Colon (tissue), 2 donors: ENCODE measurements around the gene CRYM.
"Not testable (repeated sequence)": the region's sequence is repeated elsewhere in the genome, so short reads cannot be mapped to it uniquely, and the experiment has no call there.

Experiments
- FAIRE-seq: peaks from 2 replicates; lab custom pipeline; 2012; peaks lifted over from hg19 to GRCh38; lab: Jason Lieb, UNC
- donor health status: control.
- donor health status: control.

CRYM gene

DNA sequence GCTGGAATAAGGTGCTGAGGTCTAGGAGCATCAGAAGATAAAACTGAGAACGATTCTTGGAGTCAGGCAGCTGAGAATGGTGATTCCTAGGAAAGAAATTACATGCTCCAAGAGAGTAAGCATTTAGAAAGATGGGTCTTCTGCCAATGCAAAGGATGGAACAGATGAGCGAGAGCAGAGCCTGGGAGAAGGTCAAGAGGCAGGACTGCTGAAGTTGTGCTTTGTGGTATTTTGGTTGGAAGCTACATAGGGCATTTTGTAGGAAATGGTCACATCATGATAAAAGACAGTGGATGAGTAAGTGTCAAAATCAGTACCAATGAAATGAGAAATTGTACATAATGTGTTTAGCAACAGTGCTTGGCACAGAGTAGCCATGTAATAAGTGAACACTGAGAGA is 1.4 kb upstream of the CRYM start:
- no peak for FAIRE-seq

DNA sequence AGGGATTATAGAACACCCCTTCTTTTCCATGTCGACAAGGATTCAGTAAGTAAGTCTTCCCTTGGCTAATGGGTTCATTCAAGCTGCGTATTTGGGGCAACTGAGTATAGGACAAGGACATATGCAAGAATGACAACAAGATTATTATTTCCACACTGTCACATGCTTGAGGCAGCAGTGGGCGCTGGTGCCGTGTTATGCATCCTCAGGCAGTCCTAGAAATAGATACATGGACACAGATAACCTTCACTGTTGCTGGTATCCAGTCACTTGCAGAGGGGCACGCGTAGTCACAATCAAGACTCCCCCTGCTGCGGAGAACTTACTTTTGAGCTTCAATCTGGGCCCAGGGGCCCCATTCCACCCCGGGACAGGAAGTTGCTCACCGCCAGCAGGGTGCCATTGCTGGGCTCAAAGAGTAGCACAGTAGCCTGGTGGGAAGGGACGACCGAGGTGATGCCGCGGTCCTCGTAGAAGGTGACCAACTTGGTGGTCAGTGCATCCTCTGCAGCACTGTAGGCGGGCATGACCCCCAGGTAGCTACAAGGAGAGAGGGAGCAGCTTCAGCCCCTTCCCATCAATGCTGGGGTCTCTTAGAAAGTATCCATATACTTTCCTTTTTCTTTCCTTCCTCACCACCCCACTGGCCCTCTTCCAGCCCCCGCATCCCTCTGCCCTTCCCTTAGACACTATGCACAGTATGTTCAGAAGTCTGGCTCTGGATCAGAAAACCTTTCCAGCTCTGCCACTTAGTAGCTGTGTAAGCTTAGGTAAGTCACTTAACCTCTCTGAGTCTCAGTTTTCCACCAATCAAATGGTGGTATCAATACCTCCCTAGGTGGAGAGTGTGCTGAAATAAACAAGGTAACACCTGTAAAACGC is 804 bp downstream of the CRYM start:
- no peak for FAIRE-seq

DNA sequence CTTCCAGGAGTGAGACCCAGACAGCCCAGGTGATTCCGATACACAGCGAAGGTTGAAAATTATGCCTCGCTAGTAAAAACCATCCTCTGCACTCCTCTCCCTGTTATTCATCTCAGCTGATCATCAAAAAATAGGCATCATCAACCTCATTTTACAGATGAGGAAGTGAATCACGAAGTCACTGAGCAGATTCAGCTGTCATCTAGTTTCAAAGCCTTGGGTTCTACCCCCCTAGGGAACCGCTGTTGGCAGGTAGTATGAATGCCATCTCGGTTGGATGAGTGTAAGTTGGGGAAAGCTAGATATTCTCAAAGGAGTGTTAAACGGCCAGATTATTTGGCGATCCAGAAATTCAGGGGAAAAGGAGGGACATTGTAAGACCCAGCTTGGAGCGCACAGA is 2.0 kb downstream of the CRYM start:
- no peak for FAIRE-seq

DNA sequence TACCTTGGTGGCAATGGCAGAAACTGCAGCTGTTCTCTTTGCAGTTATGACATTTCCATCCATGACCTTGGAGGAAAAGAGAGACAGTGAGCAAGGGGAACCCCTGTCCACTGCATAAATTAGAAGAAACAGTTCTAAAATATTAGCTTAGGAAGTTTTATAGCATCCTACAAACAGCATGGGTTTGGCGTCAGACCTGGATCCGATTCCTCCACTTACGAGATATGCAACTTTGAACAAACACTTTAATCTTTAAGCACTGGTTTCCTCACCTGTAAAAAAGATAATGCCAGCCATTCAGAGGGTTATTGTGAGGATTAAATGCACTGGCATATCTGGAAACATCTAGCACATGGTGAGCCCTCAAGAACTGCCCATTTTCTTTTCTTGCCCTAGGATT is 2.6 kb downstream of the CRYM start:
- no peak for FAIRE-seq

DNA sequence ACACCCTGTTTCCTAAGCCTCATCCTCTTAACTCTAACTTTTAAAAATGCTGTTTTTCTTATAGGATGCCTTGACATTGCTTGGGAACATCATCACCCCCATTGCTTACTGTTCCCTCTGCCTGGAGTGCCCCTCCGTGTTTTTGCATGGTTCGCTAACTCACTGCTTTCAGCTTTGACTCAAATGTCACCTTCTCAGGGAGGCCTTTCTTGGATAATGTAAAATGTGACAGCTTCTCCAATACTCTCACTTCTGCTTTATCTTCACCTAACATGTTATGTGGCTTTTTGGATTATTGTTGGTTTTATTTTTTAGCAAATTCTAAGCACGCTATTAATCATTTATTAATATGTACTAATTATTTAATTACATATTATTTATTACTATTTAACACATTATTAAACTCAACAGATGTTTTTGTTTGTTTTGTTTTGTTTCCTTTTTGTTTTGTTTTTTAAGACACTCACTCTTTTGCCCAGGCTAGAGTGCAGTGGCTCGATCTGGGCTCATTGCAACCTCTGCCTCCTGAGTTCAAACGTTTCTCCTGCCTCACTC is 3.8 kb downstream of the CRYM start:
- FAIRE-seq = no peak

DNA sequence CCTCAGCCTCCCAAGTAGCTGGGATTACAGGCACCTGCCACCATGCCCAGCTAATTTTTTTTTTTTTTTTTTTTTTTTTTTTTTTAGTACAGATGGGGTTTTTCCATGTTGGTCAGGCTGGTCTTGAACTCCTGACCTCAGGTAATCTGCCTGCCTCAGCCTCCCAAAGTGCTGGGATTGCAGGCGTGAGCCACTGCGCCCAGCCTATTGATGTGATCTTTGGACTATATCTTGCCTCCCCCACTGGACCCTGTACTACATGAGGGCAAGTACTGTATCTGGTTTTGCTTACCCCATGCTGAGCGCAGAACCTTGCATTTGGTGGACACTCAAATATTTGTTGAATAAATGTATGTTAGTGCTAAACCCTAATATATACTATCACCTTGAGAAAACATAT is 5.3 kb downstream of the CRYM start:
- FAIRE-seq = not testable (repeated sequence)

DNA sequence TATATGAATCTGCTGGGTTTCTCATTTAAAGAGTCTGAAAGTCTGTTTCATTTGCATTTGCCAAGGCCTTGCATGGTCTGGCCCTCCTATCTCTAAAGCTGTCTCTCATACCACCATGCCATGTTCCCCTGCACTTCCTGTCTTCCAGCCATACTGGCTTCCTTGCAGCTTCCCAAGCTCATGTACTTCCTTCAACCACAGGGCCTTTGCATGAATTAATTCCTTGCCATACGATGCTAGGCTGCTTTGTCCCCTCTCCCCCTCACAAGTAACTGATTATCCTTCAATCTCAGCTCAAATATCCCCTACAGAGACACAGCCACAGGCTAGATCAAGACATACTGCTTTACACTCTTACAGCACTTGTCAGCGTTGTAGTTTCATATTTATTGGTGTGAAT is 5.8 kb downstream of the CRYM start:
- FAIRE-seq = no peak

DNA sequence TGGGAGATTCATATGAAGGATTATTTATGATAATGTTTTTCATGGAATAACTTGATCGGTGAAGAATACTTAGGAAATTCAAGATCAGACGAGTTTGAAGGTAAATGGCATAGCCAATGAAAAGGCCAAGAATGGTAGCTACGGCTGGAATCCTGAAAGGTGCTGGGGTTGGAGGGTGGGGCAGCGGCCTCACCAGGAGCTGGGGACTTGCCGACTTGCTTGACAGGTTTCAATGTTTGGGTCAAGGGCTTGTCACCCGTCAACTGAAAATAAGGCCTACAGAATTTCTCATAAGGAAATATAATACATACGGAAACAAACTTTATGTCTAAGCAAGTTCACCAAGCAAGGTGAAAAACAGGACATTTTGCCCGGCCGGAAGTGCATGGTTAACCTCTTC is 9.9 kb downstream of the CRYM start:
- FAIRE-seq = no peak

DNA sequence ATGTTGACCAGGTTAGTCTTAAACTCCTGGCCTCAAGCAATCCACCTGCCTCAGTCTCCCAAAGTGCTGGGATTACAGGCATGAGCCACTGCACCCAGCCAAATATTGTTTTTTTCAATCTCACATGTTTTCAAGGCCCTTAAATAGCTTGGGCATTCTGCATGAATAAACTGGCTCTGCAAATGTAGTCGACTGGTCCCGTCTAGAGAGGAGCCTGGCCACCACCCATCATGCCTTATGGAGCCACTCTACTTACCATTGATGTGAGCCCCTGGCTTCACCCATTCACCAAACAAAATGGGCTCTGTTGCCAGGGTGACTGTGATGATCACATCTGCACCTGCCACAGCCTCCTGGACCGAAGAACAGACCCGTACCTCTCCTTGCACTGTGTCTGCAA is 10.8 kb downstream of the CRYM start:
- no peak for FAIRE-seq

DNA sequence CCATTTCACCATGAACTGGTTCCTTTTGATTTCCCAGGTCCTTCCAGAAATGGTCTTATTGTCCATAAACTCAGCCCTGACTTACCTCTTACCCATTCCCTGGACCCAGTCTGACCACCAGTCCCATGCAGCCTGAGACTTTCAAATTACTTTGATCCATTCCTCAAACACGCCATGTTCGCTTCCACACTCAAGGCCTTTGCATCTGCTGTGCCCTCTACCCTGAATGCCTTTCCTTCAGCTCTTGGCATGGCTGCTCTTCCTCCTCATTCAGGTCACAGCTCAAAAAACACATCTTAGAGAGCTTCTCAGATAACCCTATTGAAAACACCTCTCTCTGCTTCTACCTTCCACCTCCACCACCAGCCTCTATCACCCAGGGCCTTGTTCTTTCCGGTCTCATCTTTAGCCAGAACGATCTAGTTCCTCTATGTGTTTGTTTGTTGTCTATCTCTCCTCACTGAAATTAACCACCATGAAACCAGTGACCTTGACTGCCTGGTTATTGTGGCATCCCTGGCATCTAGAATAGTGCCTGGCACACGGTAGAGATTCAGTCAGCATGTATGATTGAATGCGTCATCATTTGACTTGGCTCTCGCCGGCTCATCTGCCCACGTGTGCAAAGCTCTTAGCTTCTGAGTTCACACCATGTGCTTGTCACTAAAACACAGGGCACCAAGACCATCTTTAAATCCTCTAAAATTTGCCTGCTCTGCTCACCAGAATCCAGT is 12.8 kb downstream of the CRYM start:
- no peak for FAIRE-seq

DNA sequence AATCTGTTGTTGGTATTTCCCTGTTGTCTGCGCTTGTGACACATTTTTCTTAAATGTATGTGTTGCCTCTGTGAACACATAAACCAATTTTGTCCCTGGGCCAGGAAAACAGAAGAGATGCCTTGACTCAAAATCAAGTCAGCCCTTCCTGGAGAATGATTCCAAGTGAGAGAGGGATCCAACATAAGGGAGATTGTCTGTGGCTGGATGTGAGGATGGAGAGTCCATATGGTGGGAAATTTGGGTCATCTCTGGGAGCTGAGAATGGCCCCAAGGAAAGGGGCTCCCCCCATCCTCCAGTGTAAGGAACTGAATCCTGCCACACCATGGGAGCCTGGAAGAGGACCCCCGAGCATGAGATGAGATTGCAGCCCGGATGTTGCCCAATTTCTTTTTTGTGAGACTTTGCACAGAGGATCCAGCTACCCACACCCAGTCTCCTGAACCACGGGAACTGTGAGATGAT is 13.5 kb downstream of the CRYM start:
- no peak for FAIRE-seq

DNA sequence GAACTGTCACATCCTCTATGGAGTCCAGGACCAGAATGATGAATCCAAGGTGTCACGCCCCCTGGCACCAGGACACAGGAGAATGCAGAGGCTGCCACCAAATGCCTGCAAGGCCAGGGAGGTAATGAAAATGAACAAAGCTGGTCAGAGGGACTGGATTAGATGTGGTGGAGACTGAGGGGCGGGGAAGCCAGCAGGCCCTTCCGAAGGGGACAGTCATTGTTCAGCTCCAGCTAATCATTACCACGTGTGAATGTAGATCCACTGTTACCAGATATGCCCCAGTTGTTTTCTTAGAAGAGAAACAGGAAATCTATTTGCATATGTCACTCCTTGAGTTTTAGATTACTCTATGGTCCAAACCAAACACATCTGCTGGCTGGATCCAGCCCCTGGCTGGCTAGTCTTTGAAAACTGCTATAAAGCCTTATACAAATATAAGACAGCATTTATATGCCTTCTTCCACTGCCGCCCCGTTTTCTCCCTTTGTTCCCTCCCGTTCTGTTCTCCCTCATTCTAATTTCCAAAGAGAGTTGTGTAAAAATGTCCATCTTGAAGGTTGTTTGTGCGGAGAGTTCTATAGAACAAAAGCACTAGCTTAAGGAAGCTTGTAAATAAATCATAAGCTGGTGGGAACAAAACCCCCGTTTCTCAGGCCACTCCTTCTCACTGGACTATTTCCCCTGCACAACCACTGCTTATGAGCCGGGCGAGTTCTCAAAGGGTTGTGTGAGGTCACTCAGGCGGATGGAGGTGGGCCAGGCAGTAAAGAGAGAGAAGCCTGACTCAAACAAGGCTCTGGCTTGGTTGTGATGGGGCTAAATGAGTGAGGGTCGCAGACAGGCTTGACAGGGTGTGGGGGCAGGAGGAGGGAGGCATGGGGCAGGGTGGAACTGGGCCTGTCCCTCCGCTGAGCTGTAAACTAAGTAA is 14.2 kb downstream of the CRYM start:
- no peak for FAIRE-seq

DNA sequence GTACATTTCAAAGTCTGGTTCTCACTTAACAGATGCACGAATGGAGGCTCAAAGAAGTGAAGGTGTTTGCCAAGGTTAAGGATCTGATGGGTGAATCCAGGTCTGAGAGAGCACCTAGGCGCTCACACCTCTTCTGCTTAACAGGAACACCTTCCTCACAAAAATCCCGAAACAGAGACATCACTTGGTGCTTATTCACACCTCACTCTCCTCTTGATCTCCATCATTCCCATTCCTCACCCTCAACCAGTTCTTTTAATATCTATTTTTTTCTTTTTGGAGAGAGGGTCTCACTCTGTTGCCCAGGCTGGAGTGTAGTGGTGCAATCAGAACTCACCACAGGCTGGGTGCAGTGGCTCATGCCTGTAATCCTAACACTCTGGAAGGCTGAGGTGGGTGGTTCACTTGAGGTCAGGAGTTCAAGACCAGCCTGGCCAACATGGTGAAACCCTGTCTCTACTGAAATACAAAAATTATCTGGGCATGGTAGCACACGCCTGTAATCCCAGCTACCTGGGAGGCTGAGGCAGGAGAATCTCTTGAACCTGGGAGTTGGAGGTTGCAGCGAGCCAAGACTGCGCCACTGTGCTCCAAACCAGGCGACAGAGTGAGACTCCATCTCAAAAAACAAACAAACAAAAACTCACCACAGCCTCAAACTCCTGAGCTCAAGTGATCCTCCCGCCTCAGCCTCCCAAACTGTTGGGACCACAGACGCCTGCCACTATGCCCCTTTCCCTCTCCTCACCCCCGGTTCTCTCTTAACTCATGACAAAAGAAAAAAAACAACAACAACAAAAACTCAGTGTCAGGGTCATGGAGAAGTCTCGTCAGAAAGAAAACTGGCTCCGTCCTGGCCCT is 15.1 kb downstream of the CRYM start:
- FAIRE-seq = no peak

DNA sequence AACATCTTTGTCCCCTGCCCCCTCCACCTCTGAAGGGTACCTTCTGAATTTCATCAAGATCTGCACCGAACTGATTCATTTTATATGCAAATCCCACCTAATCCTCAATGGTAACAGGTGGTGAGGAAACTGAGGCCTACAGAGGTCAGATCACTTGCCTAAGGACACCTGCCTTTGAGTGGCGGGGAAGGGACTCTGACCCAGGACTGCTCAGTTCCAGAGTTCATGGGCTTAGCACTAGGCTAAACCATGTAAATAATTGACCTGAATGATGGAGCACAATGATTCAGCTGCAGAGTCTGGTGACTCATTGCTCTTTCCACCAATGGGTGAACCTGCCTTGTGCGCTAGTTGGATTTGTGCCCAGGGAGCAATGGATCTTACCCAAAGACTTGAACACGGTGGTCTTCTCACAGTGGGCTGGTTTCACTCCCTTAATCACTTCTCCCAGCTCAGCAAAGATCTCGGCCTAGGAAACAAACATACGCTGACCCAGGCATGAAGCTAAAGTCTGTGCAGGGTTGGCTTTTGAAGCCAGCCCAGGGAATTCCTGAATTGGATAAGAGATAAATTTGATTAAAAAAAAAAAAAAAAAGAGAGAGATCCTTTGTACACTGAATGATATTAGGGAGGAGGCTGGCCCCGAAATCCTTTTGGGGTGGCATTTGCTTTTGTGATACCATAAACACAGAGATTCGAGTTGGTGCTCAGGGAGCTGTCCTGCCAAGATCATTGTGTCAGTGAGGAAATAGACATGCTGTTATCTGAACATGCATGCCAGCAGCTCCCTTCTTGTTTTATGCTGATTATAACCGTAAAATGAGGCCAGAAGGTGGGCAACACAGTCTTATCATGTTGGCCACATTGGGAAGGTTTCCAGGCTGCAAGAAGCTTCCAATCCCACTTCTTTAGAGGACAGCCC is 17.0 kb downstream of the CRYM start:
- FAIRE-seq = no peak

DNA sequence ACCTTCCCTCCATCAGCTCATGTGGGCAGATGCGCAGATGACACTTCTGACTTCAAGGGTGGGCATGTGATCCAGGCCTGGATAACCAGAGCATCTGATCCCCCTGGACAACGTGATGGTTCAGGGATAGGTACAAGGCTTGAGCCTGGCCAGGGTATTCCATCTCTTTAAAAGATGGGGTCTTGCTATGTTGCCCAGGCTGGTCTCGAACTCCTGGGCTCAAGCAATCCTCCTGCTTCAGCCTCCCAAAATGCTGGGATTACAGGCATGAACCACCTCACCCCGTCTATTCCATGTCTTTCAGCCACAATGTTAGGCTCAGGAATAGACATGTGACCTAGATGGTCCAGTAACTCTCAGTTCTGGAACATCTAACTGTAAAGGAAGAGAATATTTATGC is 20.8 kb downstream of the CRYM start:
- FAIRE-seq = no peak

DNA sequence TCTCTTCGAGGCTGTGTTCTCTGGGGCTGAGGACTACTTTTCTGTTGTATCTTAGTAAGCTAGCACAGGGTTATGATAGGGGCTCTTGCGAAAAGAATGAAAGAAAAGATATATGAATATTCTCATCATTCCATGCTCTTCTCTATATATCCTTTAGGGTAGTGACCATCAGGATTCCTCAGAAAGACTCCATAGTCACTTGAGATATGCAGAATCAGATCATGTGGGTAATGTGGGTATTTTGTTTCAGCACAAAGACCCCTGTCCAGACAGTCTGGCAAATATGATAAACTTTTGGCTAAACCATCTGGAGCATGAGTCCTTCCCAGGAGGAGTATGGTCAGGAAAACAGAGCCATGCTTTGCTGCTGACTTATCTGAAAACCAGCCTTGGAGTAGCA is 21.5 kb downstream of the CRYM start:
- no peak for FAIRE-seq

DNA sequence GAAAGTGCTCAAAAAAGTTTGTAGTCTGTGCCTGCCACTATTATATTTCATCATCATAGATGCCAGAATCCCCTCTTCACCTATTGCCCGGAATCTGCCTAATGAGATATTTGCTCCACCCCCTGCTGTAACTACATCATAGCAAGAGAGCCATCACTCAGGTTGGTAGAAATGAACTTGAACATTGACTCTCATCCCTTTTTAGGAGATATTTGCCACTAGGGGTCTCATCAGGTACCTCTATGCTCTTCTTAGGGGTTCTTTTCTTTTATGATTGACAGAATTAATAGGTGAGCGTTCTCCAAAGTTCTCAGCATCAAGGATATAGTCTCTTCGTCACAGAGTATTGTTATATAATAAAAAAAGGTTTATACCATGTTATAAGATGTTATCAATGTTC is 24.6 kb downstream of the CRYM start:
- no peak for FAIRE-seq

DNA sequence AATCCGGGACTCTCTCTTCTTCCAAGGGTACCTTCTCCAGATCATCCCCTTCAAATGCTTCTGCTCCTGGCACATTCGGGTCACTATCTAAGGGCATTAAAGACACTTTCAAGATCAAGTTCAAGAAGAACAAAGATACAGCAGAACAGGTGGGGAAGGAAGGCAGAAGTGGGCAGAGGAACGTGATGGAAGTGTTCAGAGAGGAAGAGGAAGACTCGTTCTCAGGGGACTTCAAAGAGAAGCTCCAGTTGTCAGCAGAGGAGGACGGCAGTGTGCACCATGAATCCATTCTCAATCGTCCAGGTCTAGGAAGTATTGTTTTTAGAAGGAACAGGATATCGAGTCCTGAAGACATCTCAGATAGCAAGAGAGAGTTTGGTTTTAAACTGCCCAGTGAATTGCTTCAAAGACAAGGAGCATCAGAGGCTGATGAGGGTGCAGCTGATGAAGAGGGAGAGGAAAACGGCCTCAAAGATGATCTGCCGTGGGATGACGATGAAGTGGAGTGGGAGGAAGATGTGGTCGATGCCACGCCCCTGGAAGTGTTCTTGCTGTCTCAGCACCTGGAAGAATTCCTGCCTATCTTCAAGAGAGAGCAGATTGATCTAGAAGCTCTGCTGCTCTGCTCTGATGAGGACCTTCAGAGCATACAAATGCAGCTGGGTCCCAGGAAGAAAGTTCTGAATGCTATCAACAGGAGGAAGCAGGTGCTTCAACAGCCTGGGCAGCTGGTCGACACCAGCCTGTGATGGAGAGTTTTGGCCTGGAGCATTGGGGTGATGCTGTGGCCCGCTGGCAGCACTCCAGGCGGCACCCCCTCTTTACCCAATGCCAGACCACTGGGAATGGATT is 27.8 kb downstream of the CRYM start:
- FAIRE-seq = no peak

DNA sequence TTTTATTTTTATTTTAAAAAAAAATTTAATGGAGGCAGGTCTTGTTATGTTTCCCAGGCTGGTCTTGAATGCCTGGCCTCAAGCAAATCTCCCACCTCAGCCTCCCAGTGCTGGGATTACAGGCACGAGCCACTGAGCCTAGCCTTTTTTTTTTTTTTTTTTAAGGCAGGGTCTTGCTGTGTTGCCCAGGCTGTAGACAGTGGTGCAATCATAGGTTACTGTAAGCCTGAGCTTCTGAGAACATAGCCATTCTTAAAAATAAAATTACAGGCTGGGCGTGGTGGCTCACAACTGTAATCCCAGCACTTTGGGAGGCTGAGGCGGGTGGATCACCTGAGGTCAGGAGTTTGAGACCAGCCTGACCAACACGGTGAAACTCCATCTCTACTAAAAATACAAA is 29.9 kb downstream of the CRYM start:
- FAIRE-seq = not testable (repeated sequence)
